HEK293 (cell line): ENCODE data around the gene SIRT7.

ENCODE experiments used
- CTCF ChIA-PET: fragments of 350-600 bp; formaldehyde crosslinking; extraction: SDS; loops from one replicate; lab custom pipeline; 2021; ENCODE audit warnings: antibody characterized with exemption; lab: Yijun Ruan, JAX
- POLR2A ChIA-PET: fragments of 300-600 bp; formaldehyde crosslinking; extraction: SDS; loops from one replicate; lab custom pipeline; 2020; ENCODE audit warnings: antibody characterized with exemption, inconsistent platforms; lab: Yijun Ruan, JAX
- H3K27ac ChIP-seq: fragments of 200-500 bp; sonication (Bioruptor generic); 2 replicates; pipeline ENCODE4 v1.5.1; 2014; ENCODE audit warnings: low read depth, low read length, control low read depth, inconsistent platforms; ENCODE audit errors: extremely low read depth
- H3K36me3 ChIP-seq, 2 experiments: fragments of 200-500 bp in 1 of 2; sonication (Bioruptor generic) in 1 of 2; 1 replicate in 1 of 2; 2 replicates in 1 of 2; pipeline ENCODE4 v1.5.1; 2014 to 2017; ENCODE audit warnings: inconsistent platforms in 2 of 2, low read length in 2 of 2; ENCODE audit not compliant: control insufficient read depth in 2 of 2, insufficient read depth in 1 of 2
- H3K4me1 ChIP-seq: fragments of 200-500 bp; sonication (Bioruptor generic); 2 replicates; pipeline ENCODE4 v1.5.1; 2014; ENCODE audit warnings: mild to moderate bottlenecking, low read length, inconsistent platforms; ENCODE audit not compliant: control insufficient read depth, insufficient read depth
- H3K4me3 ChIP-seq: 2 replicates; pipeline ENCODE4 v1.5.1; 2011; ENCODE audit warnings: low read depth, mild to moderate bottlenecking, control low read depth, low read length, moderate library complexity
- H3K9me3 ChIP-seq: fragments of 200-500 bp; sonication (Bioruptor generic); 2 replicates; pipeline ENCODE4 v1.5.1; 2014; ENCODE audit warnings: low read depth, low read length, inconsistent platforms; ENCODE audit not compliant: control insufficient read depth, insufficient read depth
- HOXC10 ChIP-seq: sonication (generic); formaldehyde crosslinking; IDR thresholded peaks from 2 replicates; pipeline ENCODE4 v1.8.1; 2023; ENCODE audit warnings: mild to moderate bottlenecking, missing genetic modification reagents
- MEIS1 ChIP-seq: sonication (generic); formaldehyde crosslinking; IDR thresholded peaks from 2 replicates; pipeline ENCODE4 v1.8.1; 2022; ENCODE audit warnings: missing genetic modification reagents, mild to moderate bottlenecking, borderline replicate concordance
- PRDM2 ChIP-seq: fragments of 450-650 bp; formaldehyde crosslinking; IDR thresholded peaks from 2 replicates; pipeline ENCODE4 v1.5.1; 2016; ENCODE audit warnings: missing biosample characterization, missing genetic modification characterization, borderline replicate concordance
- REPIN1 ChIP-seq: fragments of 450-650 bp; formaldehyde crosslinking; IDR thresholded peaks from 2 replicates; pipeline ENCODE4 v1.5.1; 2017; ENCODE audit warnings: missing biosample characterization, missing genetic modification characterization, low read depth
- SCRT2 ChIP-seq: fragments of 450-650 bp; formaldehyde crosslinking; IDR thresholded peaks from 2 replicates; pipeline ENCODE4 v1.5.1; 2016; ENCODE audit warnings: missing biosample characterization, missing genetic modification characterization
- WT1 ChIP-seq: fragments of 450-650 bp; formaldehyde crosslinking; IDR thresholded peaks from 2 replicates; pipeline ENCODE4 v1.5.1; 2016; ENCODE audit warnings: missing biosample characterization, missing genetic modification characterization
- ZNF18 ChIP-seq: fragments of 450-650 bp; formaldehyde crosslinking; IDR thresholded peaks from 2 replicates; pipeline ENCODE4 v1.5.1; 2016; ENCODE audit warnings: missing biosample characterization, missing genetic modification characterization
- ZNF211 ChIP-seq: fragments of 450-650 bp; formaldehyde crosslinking; IDR thresholded peaks from 2 replicates; pipeline ENCODE4 v1.5.1; 2016; ENCODE audit warnings: low read depth, missing biosample characterization, missing genetic modification characterization
- ZNF248 ChIP-seq: fragments of 450-650 bp; formaldehyde crosslinking; IDR thresholded peaks from 2 replicates; pipeline ENCODE4 v1.5.1; 2017; ENCODE audit warnings: missing biosample characterization, missing genetic modification characterization
- ZNF302 ChIP-seq: fragments of 450-650 bp; formaldehyde crosslinking; IDR thresholded peaks from 2 replicates; pipeline ENCODE4 v1.5.1; 2016; ENCODE audit warnings: missing biosample characterization, missing genetic modification characterization, low read depth
- ZNF324 ChIP-seq: fragments of 450-650 bp; formaldehyde crosslinking; IDR thresholded peaks from 2 replicates; pipeline ENCODE4 v1.5.1; 2016; ENCODE audit warnings: missing biosample characterization, missing genetic modification characterization
- ZNF433 ChIP-seq: fragments of 450-650 bp; formaldehyde crosslinking; IDR thresholded peaks from 2 replicates; pipeline ENCODE4 v1.5.1; 2016; ENCODE audit warnings: missing biosample characterization, missing genetic modification characterization, low read depth
- ZNF548 ChIP-seq: fragments of 450-650 bp; formaldehyde crosslinking; IDR thresholded peaks from 2 replicates; pipeline ENCODE4 v1.5.1; 2016; ENCODE audit warnings: missing biosample characterization, missing genetic modification characterization
- ZNF645 ChIP-seq: fragments of 450-650 bp; formaldehyde crosslinking; IDR thresholded peaks from 2 replicates; pipeline ENCODE4; 2016; ENCODE audit warnings: missing biosample characterization, missing genetic modification characterization
- TF ChIP-seq, protein P1 (sequence below): fragments of 450-650 bp; formaldehyde crosslinking; IDR thresholded peaks from 2 replicates; pipeline ENCODE4 v1.5.1; 2016; ENCODE audit warnings: missing biosample characterization, missing genetic modification characterization
- TF ChIP-seq, protein P2 (sequence below): fragments of 450-650 bp; formaldehyde crosslinking; IDR thresholded peaks from 2 replicates; pipeline ENCODE4 v1.5.1; 2016; ENCODE audit warnings: missing biosample characterization, missing genetic modification characterization

The SIRT7 gene

DNA sequence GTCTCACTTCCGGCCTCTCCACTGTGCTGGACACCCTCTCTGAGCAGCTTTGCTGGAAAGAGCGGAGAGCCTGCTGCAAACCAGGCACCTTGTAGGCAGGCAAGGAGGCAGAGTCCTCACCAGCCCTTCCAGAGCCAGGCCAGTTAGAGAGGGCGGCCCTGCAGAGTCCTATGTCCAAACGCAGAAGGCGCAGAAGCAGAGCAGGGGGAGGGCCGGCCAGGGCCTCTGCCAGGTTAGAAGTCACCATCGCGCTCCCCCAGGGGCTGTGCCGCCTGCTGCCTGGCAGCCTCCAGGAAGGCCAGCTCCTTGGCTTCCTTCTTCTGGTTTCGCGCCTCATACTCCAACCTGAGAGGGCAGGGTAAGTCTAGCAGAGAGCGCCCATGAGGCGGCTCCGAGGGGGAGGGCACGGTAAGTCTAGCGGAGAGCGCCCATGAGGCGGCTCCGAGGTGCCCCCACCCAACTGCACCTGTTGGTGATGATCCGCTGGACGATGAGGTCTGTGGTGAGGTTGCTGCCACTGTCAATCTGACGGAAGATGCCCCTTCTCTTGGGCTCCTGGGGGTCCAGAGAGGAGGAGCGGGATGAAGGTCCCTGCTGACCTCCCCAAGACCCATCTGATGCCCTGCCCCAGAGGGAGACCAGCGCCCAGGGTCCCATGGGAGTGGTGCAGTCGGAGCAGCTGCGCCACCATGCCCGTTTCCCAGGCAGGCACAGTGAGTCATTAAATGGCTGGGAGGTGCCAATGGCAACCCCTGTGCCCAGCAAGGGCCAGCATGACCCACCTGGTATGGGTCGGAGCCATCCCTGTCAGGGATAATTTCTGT, 13.2 kb downstream of the SIRT7 start:
- TF ChIP-seq HOXC10 (CRISPR knock-in tag) (no peak), MEIS1 (no peak), PRDM2 (no peak), ZNF248 (tag by site-specific recombination) (no peak), SCRT2 (0 out of 2 replicates have a peak, but pooled peaks have one; percentile 14)
- TF ChIP-seq, protein P1, sequence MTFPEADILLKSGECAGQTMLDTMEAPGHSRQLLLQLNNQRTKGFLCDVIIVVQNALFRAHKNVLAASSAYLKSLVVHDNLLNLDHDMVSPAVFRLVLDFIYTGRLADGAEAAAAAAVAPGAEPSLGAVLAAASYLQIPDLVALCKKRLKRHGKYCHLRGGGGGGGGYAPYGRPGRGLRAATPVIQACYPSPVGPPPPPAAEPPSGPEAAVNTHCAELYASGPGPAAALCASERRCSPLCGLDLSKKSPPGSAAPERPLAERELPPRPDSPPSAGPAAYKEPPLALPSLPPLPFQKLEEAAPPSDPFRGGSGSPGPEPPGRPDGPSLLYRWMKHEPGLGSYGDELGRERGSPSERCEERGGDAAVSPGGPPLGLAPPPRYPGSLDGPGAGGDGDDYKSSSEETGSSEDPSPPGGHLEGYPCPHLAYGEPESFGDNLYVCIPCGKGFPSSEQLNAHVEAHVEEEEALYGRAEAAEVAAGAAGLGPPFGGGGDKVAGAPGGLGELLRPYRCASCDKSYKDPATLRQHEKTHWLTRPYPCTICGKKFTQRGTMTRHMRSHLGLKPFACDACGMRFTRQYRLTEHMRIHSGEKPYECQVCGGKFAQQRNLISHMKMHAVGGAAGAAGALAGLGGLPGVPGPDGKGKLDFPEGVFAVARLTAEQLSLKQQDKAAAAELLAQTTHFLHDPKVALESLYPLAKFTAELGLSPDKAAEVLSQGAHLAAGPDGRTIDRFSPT (tag by site-specific recombination): 0 out of 2 replicates have a peak, but pooled peaks have one; percentile 48
- TF ChIP-seq, protein P2, sequence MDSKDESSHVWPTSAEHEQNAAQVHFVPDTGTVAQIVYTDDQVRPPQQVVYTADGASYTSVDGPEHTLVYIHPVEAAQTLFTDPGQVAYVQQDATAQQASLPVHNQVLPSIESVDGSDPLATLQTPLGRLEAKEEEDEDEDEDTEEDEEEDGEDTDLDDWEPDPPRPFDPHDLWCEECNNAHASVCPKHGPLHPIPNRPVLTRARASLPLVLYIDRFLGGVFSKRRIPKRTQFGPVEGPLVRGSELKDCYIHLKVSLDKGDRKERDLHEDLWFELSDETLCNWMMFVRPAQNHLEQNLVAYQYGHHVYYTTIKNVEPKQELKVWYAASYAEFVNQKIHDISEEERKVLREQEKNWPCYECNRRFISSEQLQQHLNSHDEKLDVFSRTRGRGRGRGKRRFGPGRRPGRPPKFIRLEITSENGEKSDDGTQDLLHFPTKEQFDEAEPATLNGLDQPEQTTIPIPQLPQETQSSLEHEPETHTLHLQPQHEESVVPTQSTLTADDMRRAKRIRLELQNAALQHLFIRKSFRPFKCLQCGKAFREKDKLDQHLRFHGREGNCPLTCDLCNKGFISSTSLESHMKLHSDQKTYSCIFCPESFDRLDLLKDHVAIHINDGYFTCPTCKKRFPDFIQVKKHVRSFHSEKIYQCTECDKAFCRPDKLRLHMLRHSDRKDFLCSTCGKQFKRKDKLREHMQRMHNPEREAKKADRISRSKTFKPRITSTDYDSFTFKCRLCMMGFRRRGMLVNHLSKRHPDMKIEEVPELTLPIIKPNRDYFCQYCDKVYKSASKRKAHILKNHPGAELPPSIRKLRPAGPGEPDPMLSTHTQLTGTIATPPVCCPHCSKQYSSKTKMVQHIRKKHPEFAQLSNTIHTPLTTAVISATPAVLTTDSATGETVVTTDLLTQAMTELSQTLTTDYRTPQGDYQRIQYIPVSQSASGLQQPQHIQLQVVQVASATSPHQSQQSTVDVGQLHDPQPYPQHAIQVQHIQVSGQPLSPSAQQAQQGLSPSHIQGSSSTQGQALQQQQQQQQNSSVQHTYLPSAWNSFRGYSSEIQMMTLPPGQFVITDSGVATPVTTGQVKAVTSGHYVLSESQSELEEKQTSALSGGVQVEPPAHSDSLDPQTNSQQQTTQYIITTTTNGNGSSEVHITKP (tag by site-specific recombination): no peak
- POLR2A ChIA-PET: interaction anchor here (0.6 kb wide), 1 partner anchor 309 kb away, joined by 3 read pairs; no protein-coding TSS in a partner anchor
- no peak overlapping the region for H3K27ac ChIP-seq
- CTCF ChIA-PET: interaction anchor here (1.6 kb wide), 1 partner anchor 12 kb away, joined by 4 read pairs; no protein-coding TSS in a partner anchor
- no peak overlapping the region for H3K4me3 ChIP-seq
- H3K4me1 ChIP-seq: no peaks in the 10 kb centered on the region
- peaks cover 0 to 70% of the 10 kb centered on the region in 2 experiments; a peak in 1 of 3 replicates for H3K36me3 ChIP-seq
- H3K9me3 ChIP-seq: no peaks in the 10 kb centered on the region

DNA sequence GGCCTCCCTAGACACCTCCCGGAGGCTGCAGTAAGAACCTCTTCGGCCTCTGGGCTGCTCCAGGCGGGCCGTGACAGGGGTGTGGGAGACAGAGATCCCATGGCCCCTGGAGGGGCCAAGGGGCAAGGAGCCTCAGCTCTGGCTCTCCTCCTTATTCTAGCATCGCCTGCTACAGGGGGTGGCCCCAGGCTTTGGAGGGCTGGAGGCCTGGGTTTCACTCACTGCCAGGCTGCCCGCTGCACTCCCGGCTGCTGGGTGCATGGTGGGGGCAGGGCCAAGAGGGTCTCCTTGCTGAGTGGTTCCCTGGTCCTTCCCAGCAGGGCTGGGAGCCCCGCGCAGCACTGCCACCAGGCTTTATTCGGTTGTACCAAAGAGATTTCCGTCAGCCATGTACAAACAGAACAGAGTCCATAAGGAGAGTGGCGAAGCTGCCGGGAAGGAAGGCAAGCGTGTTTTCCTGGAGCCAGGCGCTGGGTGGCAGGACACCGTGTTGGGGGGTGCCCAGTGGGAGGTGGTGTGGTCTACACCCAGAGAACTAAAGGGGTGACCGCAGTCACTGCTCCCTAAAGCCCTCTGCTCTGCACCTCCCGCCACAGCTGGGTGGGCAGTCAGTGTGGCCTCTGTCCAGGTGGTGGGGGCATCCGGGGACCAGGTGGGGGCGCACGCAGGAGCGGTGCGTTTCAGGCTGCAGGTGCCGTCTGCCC, 13.9 kb downstream of the SIRT7 start:
- ChIA-PET POLR2A (interaction anchor here (0.6 kb wide), 2 partner anchors 21 to 310 kb away, joined by 3 to 4 read pairs; no protein-coding TSS in a partner anchor), CTCF (no interaction called here)
- Histone ChIP-seq H3K27ac (no peak overlapping the region), H3K9me3 (no peaks in the 10 kb centered on the region), H3K4me1 (no peaks in the 10 kb centered on the region), H3K4me3 (no peak overlapping the region), H3K36me3 (peaks cover 0 to 73% of the 10 kb centered on the region in 2 experiments; a peak in 1 of 3 replicates)
- no peak for TF ChIP-seq ZNF548 (tag by site-specific recombination)
- no peak for TF ChIP-seq ZNF324 (tag by site-specific recombination)
- TF ChIP-seq ZNF433 (tag by site-specific recombination): no peak
- no peak for TF ChIP-seq ZNF302 (tag by site-specific recombination)
- no peak for TF ChIP-seq REPIN1 (tag by site-specific recombination)
- TF ChIP-seq WT1 (tag by site-specific recombination): no peak
- no peak for TF ChIP-seq ZNF645 (tag by site-specific recombination)
- no peak for TF ChIP-seq ZNF18 (tag by site-specific recombination)
- no peak for TF ChIP-seq ZNF211 (tag by site-specific recombination)
